Stimulated activated CD4-positive, alpha-beta T cell treated with anti-CD3 and anti-CD28 coated beads, Interleukin-4, amount 100 ng/mL, for 4 hours (primary cell): ENCODE measurements around the gene CD109.
"Not testable (repeated sequence)": the region's sequence is repeated elsewhere in the genome, so short reads cannot be mapped to it uniquely, and the experiment has no call there.

Experiments
- DNase-seq, 2 experiments: peaks; one replicate each; pipeline ENCODE4 v3.0.0-alpha.2; 2020

CD109 gene

GRCh38 chr6:73695619-73696421 lies at the start of gene CD109:
Gene CD109, plus strand, starts transcription at chr6:73696203. Its CDS starts 13 bp downstream, at chr6:73696216.
- peak; percentile 68 to 81 for DNase-seq

- DNase-seq, result no peak
These were observed 47.8 kb upstream of the CD109 start for GRCh38 chr6:73648166-73648565.

- DNase-seq, result no peak
These were observed 46.2 kb upstream of the CD109 start for GRCh38 chr6:73649783-73650182.

GRCh38 chr6:73652637-73653570 lies 43.1 kb upstream of the CD109 start:
- peak; percentile 42 to 48 for DNase-seq

GRCh38 chr6:73653571-73654424 lies 42.2 kb upstream of the CD109 start, which contains the start of gene SLC17A5:
Gene SLC17A5, minus strand, starts transcription at chr6:73653992. Its CDS starts 106 bp downstream, at chr6:73653886.
- DNase-seq, result peak; percentile 85 to 89

GRCh38 chr6:73655341-73655917 lies 40.6 kb upstream of the CD109 start:
- no peak for DNase-seq

- DNase-seq, result no peak
These were observed 39.4 kb upstream of the CD109 start for GRCh38 chr6:73656531-73657145.

GRCh38 chr6:73657201-73657600 lies 38.8 kb upstream of the CD109 start:
- DNase-seq, result no peak

GRCh38 chr6:73664701-73665100 lies 31.3 kb upstream of the CD109 start:
- no peak for DNase-seq

GRCh38 chr6:73665686-73666319 lies 30.2 kb upstream of the CD109 start:
- DNase-seq, result no peak

- no peak for DNase-seq
These were observed 29.6 kb upstream of the CD109 start for GRCh38 chr6:73666393-73666792.

- no peak for DNase-seq
These were observed 28.2 kb upstream of the CD109 start for GRCh38 chr6:73667798-73668197.

GRCh38 chr6:73669005-73669404 lies 27.0 kb upstream of the CD109 start:
- no peak for DNase-seq

- DNase-seq, result no peak
These were observed 23.9 kb upstream of the CD109 start for GRCh38 chr6:73671911-73672685.

- DNase-seq, result peak; percentile 49 to 62
These were observed 20.4 kb upstream of the CD109 start for GRCh38 chr6:73675466-73676098.

- no peak for DNase-seq
These were observed 17.0 kb upstream of the CD109 start for GRCh38 chr6:73679009-73679408.

GRCh38 chr6:73679846-73680245 lies 16.2 kb upstream of the CD109 start:
- not testable (repeated sequence) for DNase-seq

- DNase-seq, result no peak
These were observed 15.6 kb upstream of the CD109 start for GRCh38 chr6:73680289-73680918.

GRCh38 chr6:73683574-73683973 lies 12.4 kb upstream of the CD109 start:
- not testable (repeated sequence) for DNase-seq
